GM12878 (cell line): ENCODE measurements around the gene SLC35G6.

Experiments
- BRCA1 ChIP-seq: IDR thresholded peaks from 2 replicates; pipeline ENCODE4 v1.6.1; 2011; ENCODE audit warnings: low read depth, low read length, improper control_type of control experiment
- CBX3 ChIP-seq: fragments of 200-600 bp; sonication (generic); IDR thresholded peaks from 2 replicates; pipeline ENCODE4 v1.6.1; 2016; ENCODE audit warnings: low read depth, borderline replicate concordance
- CHD1 ChIP-seq: IDR thresholded peaks from 2 replicates; pipeline ENCODE4 v1.6.1; 2012; ENCODE audit warnings: low read depth, low read length, improper control_type of control experiment
- EP300 ChIP-seq, 2 experiments: fragments of 150-350 bp in 1 of 2; IDR thresholded peaks; 2 replicates each; pipeline ENCODE4 v1.6.1; 2011 to 2012; ENCODE audit warnings: low read depth in 2 of 2, low read length in 2 of 2, borderline replicate concordance in 1 of 2, improper control_type of control experiment in 1 of 2, inconsistent platforms in 1 of 2; ENCODE audit not compliant: control insufficient read depth in 1 of 2
- KDM1A ChIP-seq: fragments of 200-600 bp; sonication (generic); IDR thresholded peaks from 2 replicates; pipeline ENCODE4 v1.6.1; 2016; ENCODE audit warnings: borderline replicate concordance
- NR2F1 ChIP-seq: fragments of 450-650 bp; conservative IDR thresholded peaks from 2 replicates; pipeline ENCODE4 v1.6.1; 2017; ENCODE audit warnings: mild to moderate bottlenecking
- POLR2A ChIP-seq: IDR thresholded peaks from 2 replicates; pipeline ENCODE4 v1.6.1; 2011; ENCODE audit warnings: low read depth, mild to moderate bottlenecking, low read length
- TF ChIP-seq, protein P1 (sequence below), 3 experiments: IDR thresholded peaks in 2 of 3; conservative IDR thresholded peaks in 1 of 3; 2 replicates each; pipeline ENCODE4 v1.5.1; 2011; ENCODE audit warnings: low read depth in 3 of 3, low read length in 3 of 3, mild to moderate bottlenecking in 3 of 3, control low read depth in 2 of 3, moderate library complexity in 2 of 3, inconsistent platforms in 1 of 3, mixed read lengths in 1 of 3; ENCODE audit not compliant: control insufficient read depth in 2 of 3, insufficient read depth in 1 of 3; ENCODE audit errors: extremely low read depth in 1 of 3
- TF ChIP-seq, protein P2 (sequence below): IDR thresholded peaks from 2 replicates; pipeline ENCODE4 v1.6.1; 2011; ENCODE audit warnings: borderline replicate concordance, low read depth, mild to moderate bottlenecking, moderate library complexity, mixed read lengths, low read length; ENCODE audit not compliant: insufficient read depth; ENCODE audit errors: extremely low read length

GRCh38 chr17:7523033-7523432 lies 41.8 kb downstream of the SLC35G6 start:
- TF ChIP-seq, protein P1, sequence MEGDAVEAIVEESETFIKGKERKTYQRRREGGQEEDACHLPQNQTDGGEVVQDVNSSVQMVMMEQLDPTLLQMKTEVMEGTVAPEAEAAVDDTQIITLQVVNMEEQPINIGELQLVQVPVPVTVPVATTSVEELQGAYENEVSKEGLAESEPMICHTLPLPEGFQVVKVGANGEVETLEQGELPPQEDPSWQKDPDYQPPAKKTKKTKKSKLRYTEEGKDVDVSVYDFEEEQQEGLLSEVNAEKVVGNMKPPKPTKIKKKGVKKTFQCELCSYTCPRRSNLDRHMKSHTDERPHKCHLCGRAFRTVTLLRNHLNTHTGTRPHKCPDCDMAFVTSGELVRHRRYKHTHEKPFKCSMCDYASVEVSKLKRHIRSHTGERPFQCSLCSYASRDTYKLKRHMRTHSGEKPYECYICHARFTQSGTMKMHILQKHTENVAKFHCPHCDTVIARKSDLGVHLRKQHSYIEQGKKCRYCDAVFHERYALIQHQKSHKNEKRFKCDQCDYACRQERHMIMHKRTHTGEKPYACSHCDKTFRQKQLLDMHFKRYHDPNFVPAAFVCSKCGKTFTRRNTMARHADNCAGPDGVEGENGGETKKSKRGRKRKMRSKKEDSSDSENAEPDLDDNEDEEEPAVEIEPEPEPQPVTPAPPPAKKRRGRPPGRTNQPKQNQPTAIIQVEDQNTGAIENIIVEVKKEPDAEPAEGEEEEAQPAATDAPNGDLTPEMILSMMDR (IDR thresholded peaks at IDR 0.05 in 2 of 3, conservative IDR thresholded peaks at IDR 0.05 in 1 of 3; ENCODE audit: control insufficient read depth in 2 of 3, extremely low read depth in 1 of 3, insufficient read depth in 1 of 3, low read depth in 3 of 3, low read length in 3 of 3) = peak; percentile 38 to 62 (median 62)
- TF ChIP-seq KDM1A = no peak
- no peak for TF ChIP-seq BRCA1
- no peak for TF ChIP-seq POLR2A
- TF ChIP-seq NR2F1 = no peak
- no peak for TF ChIP-seq CHD1
- TF ChIP-seq EP300 (IDR thresholded peaks at IDR 0.05; ENCODE audit: borderline replicate concordance in 1 of 2, control insufficient read depth in 1 of 2, low read depth in 2 of 2, low read length in 2 of 2) = no peak
- TF ChIP-seq, protein P2, sequence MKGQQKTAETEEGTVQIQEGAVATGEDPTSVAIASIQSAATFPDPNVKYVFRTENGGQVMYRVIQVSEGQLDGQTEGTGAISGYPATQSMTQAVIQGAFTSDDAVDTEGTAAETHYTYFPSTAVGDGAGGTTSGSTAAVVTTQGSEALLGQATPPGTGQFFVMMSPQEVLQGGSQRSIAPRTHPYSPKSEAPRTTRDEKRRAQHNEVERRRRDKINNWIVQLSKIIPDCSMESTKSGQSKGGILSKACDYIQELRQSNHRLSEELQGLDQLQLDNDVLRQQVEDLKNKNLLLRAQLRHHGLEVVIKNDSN = no peak
- no peak for TF ChIP-seq CBX3
